SK-N-SH (cell line): ENCODE measurements around the gene VMP1. TPM values are rescaled to one million over a fixed set of nuclear protein-coding genes. Genes with fewer than 3 reads are reported as not detected.

ENCODE experiments used
- CTCF ChIA-PET: fragments of 300-600, 350-600 bp; formaldehyde crosslinking; extraction: SDS; loops from one replicate; lab custom pipeline; 2021; lab: Yijun Ruan, JAX
- POLR2A ChIA-PET: fragments of 350-600 bp; sonication (Branson Sonifier 250); formaldehyde crosslinking; extraction: SDS; loops from one replicate; lab custom pipeline; 2020; ENCODE audit warnings: antibody characterized with exemption, inconsistent platforms; lab: Yijun Ruan, JAX
- DNase-seq: peaks from one replicate; pipeline ENCODE4 v3.0.0; 2012
- H2AFZ ChIP-seq: fragments of 200-600 bp; sonication (generic); 2 replicates; pipeline ENCODE4 v1.8.1; 2016; ENCODE audit warnings: antibody characterized with exemption, mild to moderate bottlenecking, low read depth
- H3F3A ChIP-seq: fragments of 200-600 bp; sonication (generic); replicated peaks from 2 replicates; pipeline ENCODE3; 2016; ENCODE audit warnings: antibody characterized with exemption, mild to moderate bottlenecking; ENCODE audit not compliant: insufficient read depth
- H3K27ac ChIP-seq, 2 experiments: fragments of 200-500 bp in 1 of 2; fragments of 200-600 bp in 1 of 2; sonication (Bioruptor generic) in 1 of 2; sonication (generic), shearing (Covaris generic) in 1 of 2; 2 replicates each; pipeline versions ENCODE4 v1.5.1 to v1.6.1; 2014 to 2016; ENCODE audit warnings: low read depth in 2 of 2, inconsistent platforms in 1 of 2, low read length in 1 of 2, mild to moderate bottlenecking in 1 of 2, mixed read lengths in 1 of 2
- H3K27me3 ChIP-seq: fragments of 200-600 bp; sonication (generic), shearing (Covaris generic); 2 replicates; pipeline ENCODE4 v1.6.1; 2016; ENCODE audit warnings: mixed run types; ENCODE audit not compliant: insufficient read depth
- H3K36me3 ChIP-seq, 2 experiments: fragments of 200-500 bp in 1 of 2; fragments of 200-600 bp in 1 of 2; sonication (Bioruptor generic) in 1 of 2; sonication (generic) in 1 of 2; replicated peaks in 1 of 2; 2 replicates each; pipeline versions ENCODE3 to v1.5.1; 2014 to 2016; ENCODE audit warnings: low read length in 1 of 2, mild to moderate bottlenecking in 1 of 2; ENCODE audit not compliant: insufficient read depth in 2 of 2, control insufficient read depth in 1 of 2
- H3K4me1 ChIP-seq, 2 experiments: fragments of 200-500 bp in 1 of 2; fragments of 200-600 bp in 1 of 2; sonication (Bioruptor generic) in 1 of 2; sonication (generic), shearing (Covaris generic) in 1 of 2; 2 replicates each; pipeline versions ENCODE4 v1.5.1 to v1.6.1; 2014 to 2016; ENCODE audit warnings: low read depth in 1 of 2, low read length in 1 of 2, mixed run types in 1 of 2; ENCODE audit not compliant: insufficient read depth in 2 of 2, control insufficient read depth in 1 of 2
- H3K4me2 ChIP-seq: fragments of 200-600 bp; sonication (generic), shearing (Covaris generic); 2 replicates; pipeline ENCODE4 v1.6.1; 2017; ENCODE audit warnings: mixed run types
- H3K4me3 ChIP-seq, 2 experiments: fragments of 200-500 bp in 1 of 2; fragments of 200-600 bp in 1 of 2; sonication (Bioruptor generic) in 1 of 2; sonication (generic), shearing (Covaris generic) in 1 of 2; 2 replicates each; pipeline versions ENCODE4 v1.5.1 to v1.8.1; 2014 to 2016; ENCODE audit warnings: low read depth in 2 of 2, inconsistent platforms in 1 of 2, low read length in 1 of 2, mild to moderate bottlenecking in 1 of 2, mixed read lengths in 1 of 2, moderate library complexity in 1 of 2
- H3K79me2 ChIP-seq: fragments of 200-600 bp; sonication (generic); 2 replicates; pipeline ENCODE4 v1.8.1; 2017; ENCODE audit warnings: mild to moderate bottlenecking; ENCODE audit not compliant: insufficient read depth
- H3K9ac ChIP-seq: fragments of 200-600 bp; sonication (generic); 2 replicates; pipeline ENCODE4 v1.6.1; 2017; ENCODE audit warnings: mixed run types
- H3K9me2 ChIP-seq: fragments of 200-600 bp; sonication (generic); 2 replicates; pipeline ENCODE4 v1.6.1; 2017; ENCODE audit warnings: mixed run types
- H3K9me3 ChIP-seq: fragments of 200-600 bp; sonication (generic); 2 replicates; pipeline ENCODE4 v1.6.1; 2017; ENCODE audit warnings: mixed run types, mild to moderate bottlenecking, moderate library complexity
- H4K20me1 ChIP-seq: fragments of 200-600 bp; sonication (generic); 2 replicates; pipeline ENCODE4 v1.6.1; 2017; ENCODE audit warnings: mild to moderate bottlenecking, mixed run types; ENCODE audit not compliant: insufficient read depth
- CHD2 ChIP-seq: fragments of 150-350 bp; IDR thresholded peaks from 2 replicates; pipeline ENCODE4 v1.6.1; 2018; ENCODE audit warnings: low read length; ENCODE audit not compliant: partially characterized antibody
- CTCF ChIP-seq: fragments of 200-600 bp; sonication (generic); IDR thresholded peaks from 2 replicates; pipeline ENCODE4 v1.6.1; 2017; ENCODE audit warnings: antibody characterized with exemption, mild to moderate bottlenecking, moderate library complexity
- ELF1 ChIP-seq: IDR thresholded peaks from 2 replicates; pipeline ENCODE4 v1.4.0; 2012
- EP300 ChIP-seq, 2 experiments: IDR thresholded peaks; 2 replicates each; pipeline versions ENCODE4 v1.4.0 to v1.6.1; 2012; ENCODE audit warnings: borderline replicate concordance in 1 of 2, low read depth in 1 of 2, low read length in 1 of 2
- GATA2 ChIP-seq: sonication (generic); formaldehyde crosslinking; IDR thresholded peaks from 2 replicates; pipeline ENCODE4 v1.5.0; 2020; ENCODE audit warnings: mild to moderate bottlenecking, missing genetic modification reagents
- JUND ChIP-seq: IDR thresholded peaks from 2 replicates; pipeline ENCODE4 v1.4.0; 2012
- PBX3 ChIP-seq: IDR thresholded peaks from 2 replicates; pipeline ENCODE4; 2012
- RAD21 ChIP-seq: IDR thresholded peaks from 2 replicates; pipeline ENCODE4 v1.6.1; 2012; ENCODE audit warnings: mild to moderate bottlenecking, low read length
- REST ChIP-seq: IDR thresholded peaks from 2 replicates; pipeline ENCODE4 v1.6.1; 2012; ENCODE audit warnings: mild to moderate bottlenecking, low read depth, low read length, moderate library complexity
- RFX5 ChIP-seq: IDR thresholded peaks from 2 replicates; pipeline ENCODE4 v1.6.1; 2012; ENCODE audit warnings: mild to moderate bottlenecking, improper control_type of control experiment, low read length
- TEAD4 ChIP-seq: IDR thresholded peaks from 2 replicates; pipeline ENCODE4 v1.4.0; 2012; ENCODE audit warnings: mild to moderate bottlenecking, borderline replicate concordance; ENCODE audit not compliant: insufficient read depth
- USF1 ChIP-seq: IDR thresholded peaks from 2 replicates; pipeline ENCODE4 v1.4.0; 2012; ENCODE audit warnings: low read depth, borderline replicate concordance
- ZBTB33 ChIP-seq: IDR thresholded peaks from 2 replicates; pipeline ENCODE4 v1.4.0; 2012; ENCODE audit warnings: low read depth, borderline replicate concordance
- WGBS: methylation state at CpG from one replicate; pipeline ENCODE4 v1.1.6; 2017; ENCODE audit warnings: low lambda C conversion rate; 5-methylcytosine and 5-hydroxymethylcytosine counted together
- polyA plus RNA-seq, 3 experiments: library from polyadenylated mRNA; depleted of rRNA; stranded (reverse); fragments of >200 nt; gene quantifications; 2 replicates each; pipeline ENCODE4 v1.2.3, GENCODE V29; 2012
- TF ChIP-seq, protein P1 (sequence below): fragments of 150-350 bp; IDR thresholded peaks from 2 replicates; pipeline ENCODE4 v1.6.1; 2017; ENCODE audit warnings: antibody characterized with exemption, low read length, low read depth, borderline replicate concordance
- TF ChIP-seq, protein P2 (sequence below): IDR thresholded peaks from 2 replicates; pipeline ENCODE4 v1.4.0; 2012; ENCODE audit warnings: low read depth

The VMP1 gene
- polyA plus RNA-seq, 1 of the 3 experiments (the other 2 are of a cell fraction): 169 TPM

GRCh38 chr17:59707149-59707970 lies at the start of gene VMP1, which contains the start of gene PTRH2 (continued):
- TF ChIP-seq ZBTB33: peak; percentile 98
- TF ChIP-seq CHD2: peak; percentile 99
- peak; percentile 76 for TF ChIP-seq PBX3
- TF ChIP-seq, protein P1, sequence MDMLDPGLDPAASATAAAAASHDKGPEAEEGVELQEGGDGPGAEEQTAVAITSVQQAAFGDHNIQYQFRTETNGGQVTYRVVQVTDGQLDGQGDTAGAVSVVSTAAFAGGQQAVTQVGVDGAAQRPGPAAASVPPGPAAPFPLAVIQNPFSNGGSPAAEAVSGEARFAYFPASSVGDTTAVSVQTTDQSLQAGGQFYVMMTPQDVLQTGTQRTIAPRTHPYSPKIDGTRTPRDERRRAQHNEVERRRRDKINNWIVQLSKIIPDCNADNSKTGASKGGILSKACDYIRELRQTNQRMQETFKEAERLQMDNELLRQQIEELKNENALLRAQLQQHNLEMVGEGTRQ: no peak
- TF ChIP-seq CTCF: no peak
- TF ChIP-seq, all 33 proteins: peak for 18

DNA sequence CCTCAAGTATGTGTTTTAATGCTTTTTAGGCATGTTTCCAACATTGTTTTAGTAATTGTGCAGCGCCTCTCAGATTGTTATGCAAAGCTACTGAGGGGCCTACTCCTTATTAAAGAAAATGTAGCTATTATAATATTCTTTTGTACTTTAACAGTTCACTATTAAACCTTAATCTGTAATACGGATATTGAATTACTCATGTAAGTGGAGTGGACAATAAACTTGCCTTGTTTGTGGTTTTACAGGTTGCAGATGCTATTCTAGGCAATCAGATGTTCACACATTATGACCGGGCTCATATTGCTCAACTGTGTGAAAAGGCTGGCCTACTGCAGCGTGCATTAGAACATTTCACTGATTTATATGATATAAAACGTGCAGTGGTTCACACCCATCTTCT lies 41.2 kb upstream of the VMP1 start:
- H4K20me1 ChIP-seq: peaks cover 45% of the 10 kb centered on the region
- H3K79me2 ChIP-seq: peaks cover 87% of the 10 kb centered on the region
- peaks cover 86 to 96% of the 10 kb centered on the region in 2 experiments for H3K36me3 ChIP-seq
- H3K27me3 ChIP-seq: no peaks in the 10 kb centered on the region
- H3K4me3 ChIP-seq: no peak overlapping the region
- H3K9ac ChIP-seq: no peak overlapping the region
- no peaks in the 10 kb centered on the region for H3K9me2 ChIP-seq
- POLR2A ChIA-PET: no interaction called here
- DNase-seq: no peak
- no peak overlapping the region for H2AFZ ChIP-seq
- CTCF ChIA-PET: no interaction called here
- no peaks in the 10 kb centered on the region for H3K9me3 ChIP-seq
- WGBS: 93% methylated on average over 5 of the region's 5 CpGs
- H3K27ac ChIP-seq: peak overlapping the region in 1 of 2 experiments; percentile 8; a peak in 1 of 4 replicates
- H3K4me1 ChIP-seq: peaks cover 4 to 40% of the 10 kb centered on the region in 2 experiments; a peak in 3 of 4 replicates
- H3K4me2 ChIP-seq: no peak overlapping the region
- peaks cover 78% of the 10 kb centered on the region for H3F3A ChIP-seq
- TF ChIP-seq JUND (no peak), EP300 (IDR thresholded peaks at IDR 0.05; ENCODE audit: borderline replicate concordance in 1 of 2, low read depth in 1 of 2, low read length in 1 of 2) (no peak), RFX5 (no peak), GATA2 (CRISPR knock-in tag) (no peak), USF1 (no peak), CHD2 (no peak), TEAD4 (no peak), REST (no peak), ELF1 (no peak), RAD21 (no peak)
- TF ChIP-seq, protein P1: no peak
- TF ChIP-seq, protein P2, sequence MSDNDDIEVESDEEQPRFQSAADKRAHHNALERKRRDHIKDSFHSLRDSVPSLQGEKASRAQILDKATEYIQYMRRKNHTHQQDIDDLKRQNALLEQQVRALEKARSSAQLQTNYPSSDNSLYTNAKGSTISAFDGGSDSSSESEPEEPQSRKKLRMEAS: no peak
